SU-DHL-6 (cell line): Measurements from ENCODE around the gene DGUOK.

Experiments used
- H2AFZ ChIP-seq: fragments of 200-600 bp; sonication (generic); 2 replicates; pipeline ENCODE4 v1.6.1; 2014; ENCODE audit warnings: low read depth, mild to moderate bottlenecking, moderate library complexity, mixed read lengths, antibody characterized with exemption, low read length; ENCODE audit not compliant: severe bottlenecking
- H3F3A ChIP-seq: fragments of 200-600 bp; shearing (Covaris generic); 2 replicates; pipeline ENCODE4 v1.6.0; 2016; ENCODE audit warnings: antibody characterized with exemption, mild to moderate bottlenecking; ENCODE audit not compliant: insufficient read depth
- H3K27ac ChIP-seq: fragments of 200-600 bp; sonication (generic); 2 replicates; pipeline ENCODE4 v1.5.1; 2016; ENCODE audit warnings: low read depth, mild to moderate bottlenecking, low read length, moderate library complexity, mixed read lengths
- H3K27me3 ChIP-seq: fragments of 200-600 bp; sonication (generic), shearing (Covaris generic); 2 replicates; pipeline ENCODE4 v1.6.0; 2014; ENCODE audit warnings: mild to moderate bottlenecking, low read length
- H3K36me3 ChIP-seq: fragments of 200-600 bp; sonication (generic); 2 replicates; pipeline ENCODE4 v1.6.1; 2014; ENCODE audit warnings: mild to moderate bottlenecking, low read length, mixed read lengths
- H3K4me2 ChIP-seq: fragments of 300-600, 200-600 bp; shearing (Covaris generic), sonication (generic); 2 replicates; pipeline ENCODE4 v1.6.0; 2014; ENCODE audit warnings: low read length, low read depth, mild to moderate bottlenecking; ENCODE audit not compliant: poor library complexity, severe bottlenecking
- H3K4me3 ChIP-seq: fragments of 200-600 bp; sonication (generic); 2 replicates; pipeline ENCODE4 v1.5.1; 2014; ENCODE audit warnings: antibody characterized with exemption, low read length, mild to moderate bottlenecking, mixed read lengths; ENCODE audit not compliant: insufficient read depth, poor library complexity, severe bottlenecking
- H3K79me2 ChIP-seq: fragments of 200-600 bp; sonication (generic); 2 replicates; pipeline ENCODE4 v1.6.1; 2014; ENCODE audit warnings: mild to moderate bottlenecking, low read length, moderate library complexity; ENCODE audit not compliant: insufficient read depth
- H3K9ac ChIP-seq: fragments of 200-600 bp; sonication (generic); 2 replicates; pipeline ENCODE4 v1.7.0; 2014; ENCODE audit warnings: mild to moderate bottlenecking, low read length
- H3K9me2 ChIP-seq: fragments of 200-600 bp; sonication (generic); replicated peaks from 2 replicates; pipeline ENCODE4 v1.6.1; 2014; ENCODE audit warnings: low read length; ENCODE audit not compliant: insufficient read depth
- H3K9me3 ChIP-seq: fragments of 200-600 bp; sonication (generic); 2 replicates; pipeline ENCODE4 v1.6.1; 2014; ENCODE audit warnings: low read length, mixed read lengths; ENCODE audit not compliant: insufficient read depth
- H4K20me1 ChIP-seq: fragments of 200-600 bp; sonication (generic); 2 replicates; pipeline ENCODE4 v1.6.1; 2014; ENCODE audit warnings: low read depth, mild to moderate bottlenecking, antibody characterized with exemption, low read length, moderate library complexity, mixed read lengths
- EZH2phosphoT487 ChIP-seq: fragments of 200-600 bp; sonication (generic), shearing (Covaris generic); conservative IDR thresholded peaks from 2 replicates; pipeline ENCODE4 v1.6.1; 2018; ENCODE audit warnings: mild to moderate bottlenecking, antibody characterized with exemption, low read length, moderate library complexity, mixed read lengths
- TF ChIP-seq, protein P1 (sequence below): fragments of 200-600 bp; sonication (generic); IDR thresholded peaks from one replicate; pipeline ENCODE4 v1.5.1; 2017; ENCODE audit warnings: antibody characterized with exemption, mild to moderate bottlenecking, low read length, moderate library complexity; ENCODE audit not compliant: insufficient read depth, poor library complexity, severe bottlenecking

Gene DGUOK

DNA sequence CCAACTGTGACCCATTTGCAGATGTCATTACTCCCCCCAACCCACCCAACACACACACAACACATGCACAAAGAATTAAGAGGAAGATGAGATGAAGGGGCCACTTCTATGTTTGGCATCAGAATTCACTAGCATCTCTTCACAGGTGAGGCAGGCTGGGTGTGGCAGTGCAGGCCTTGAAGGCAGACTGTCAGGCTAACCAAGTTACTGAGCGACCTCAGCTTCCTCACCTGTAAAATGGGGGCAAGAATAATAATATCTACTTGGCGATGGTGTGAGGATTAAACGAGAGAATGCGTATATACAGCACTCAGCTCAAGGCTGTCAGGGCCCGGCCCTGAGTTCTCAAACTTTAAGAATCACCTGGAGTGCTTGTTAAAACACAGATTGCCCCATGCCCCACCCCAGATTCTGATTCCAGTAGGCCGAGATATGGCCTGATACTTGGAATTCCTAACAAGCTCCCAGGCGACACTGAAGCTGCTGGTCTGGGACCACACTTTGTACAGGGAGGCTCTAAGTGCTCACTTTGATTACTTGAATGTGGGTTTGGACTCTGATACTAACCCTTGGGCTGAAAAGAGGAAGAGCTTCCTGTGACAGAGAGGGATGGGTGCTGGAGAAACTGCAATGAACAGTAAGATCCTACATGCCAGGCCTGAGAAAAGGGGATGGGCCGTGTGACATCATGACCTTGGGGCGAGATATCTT, 32.8 kb upstream of the DGUOK start:
- Histone ChIP-seq H3K4me2 (no peak overlapping the region), H3K36me3 (no peaks in the 10 kb centered on the region), H3K9ac (no peak overlapping the region), H3K9me3 (no peaks in the 10 kb centered on the region), H3K27ac (no peak overlapping the region), H3K79me2 (no peaks in the 10 kb centered on the region), H3K4me3 (no peak overlapping the region), H2AFZ (no peak overlapping the region), H3K9me2 (no peaks in the 10 kb centered on the region), H3F3A (no peaks in the 10 kb centered on the region), H4K20me1 (no peaks in the 10 kb centered on the region), H3K27me3 (no peaks in the 10 kb centered on the region)
- no peak for TF ChIP-seq EZH2phosphoT487
- TF ChIP-seq, protein P1, sequence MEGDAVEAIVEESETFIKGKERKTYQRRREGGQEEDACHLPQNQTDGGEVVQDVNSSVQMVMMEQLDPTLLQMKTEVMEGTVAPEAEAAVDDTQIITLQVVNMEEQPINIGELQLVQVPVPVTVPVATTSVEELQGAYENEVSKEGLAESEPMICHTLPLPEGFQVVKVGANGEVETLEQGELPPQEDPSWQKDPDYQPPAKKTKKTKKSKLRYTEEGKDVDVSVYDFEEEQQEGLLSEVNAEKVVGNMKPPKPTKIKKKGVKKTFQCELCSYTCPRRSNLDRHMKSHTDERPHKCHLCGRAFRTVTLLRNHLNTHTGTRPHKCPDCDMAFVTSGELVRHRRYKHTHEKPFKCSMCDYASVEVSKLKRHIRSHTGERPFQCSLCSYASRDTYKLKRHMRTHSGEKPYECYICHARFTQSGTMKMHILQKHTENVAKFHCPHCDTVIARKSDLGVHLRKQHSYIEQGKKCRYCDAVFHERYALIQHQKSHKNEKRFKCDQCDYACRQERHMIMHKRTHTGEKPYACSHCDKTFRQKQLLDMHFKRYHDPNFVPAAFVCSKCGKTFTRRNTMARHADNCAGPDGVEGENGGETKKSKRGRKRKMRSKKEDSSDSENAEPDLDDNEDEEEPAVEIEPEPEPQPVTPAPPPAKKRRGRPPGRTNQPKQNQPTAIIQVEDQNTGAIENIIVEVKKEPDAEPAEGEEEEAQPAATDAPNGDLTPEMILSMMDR, result no peak

DNA sequence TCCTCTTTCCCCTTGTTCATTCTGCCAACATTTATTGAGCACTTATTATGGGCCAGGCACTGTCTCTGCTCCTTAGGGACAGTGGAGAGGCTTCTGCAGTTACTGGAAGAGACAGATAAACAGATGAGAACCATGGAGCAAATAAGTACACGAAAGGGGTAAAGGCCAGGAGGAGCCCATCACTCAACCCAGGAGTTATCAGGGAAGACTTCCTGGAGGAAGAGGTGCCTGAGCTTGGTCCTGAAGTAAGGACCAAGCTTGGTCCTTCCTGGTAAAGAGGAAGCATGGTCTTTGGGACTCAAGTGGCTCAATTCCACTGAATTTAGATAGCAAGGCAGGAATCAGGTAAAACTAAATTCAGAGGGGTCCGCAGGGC, 32.2 kb upstream of the DGUOK start:
- Histone ChIP-seq H3K4me3 (no peak overlapping the region), H3K79me2 (no peaks in the 10 kb centered on the region), H2AFZ (no peak overlapping the region), H3K27ac (no peak overlapping the region), H4K20me1 (no peaks in the 10 kb centered on the region), H3F3A (no peaks in the 10 kb centered on the region), H3K36me3 (no peaks in the 10 kb centered on the region), H3K9me3 (no peaks in the 10 kb centered on the region), H3K27me3 (no peaks in the 10 kb centered on the region), H3K4me2 (no peak overlapping the region), H3K9ac (no peak overlapping the region), H3K9me2 (no peaks in the 10 kb centered on the region)
- no peak for TF ChIP-seq EZH2phosphoT487
- TF ChIP-seq, protein P1, result no peak

DNA sequence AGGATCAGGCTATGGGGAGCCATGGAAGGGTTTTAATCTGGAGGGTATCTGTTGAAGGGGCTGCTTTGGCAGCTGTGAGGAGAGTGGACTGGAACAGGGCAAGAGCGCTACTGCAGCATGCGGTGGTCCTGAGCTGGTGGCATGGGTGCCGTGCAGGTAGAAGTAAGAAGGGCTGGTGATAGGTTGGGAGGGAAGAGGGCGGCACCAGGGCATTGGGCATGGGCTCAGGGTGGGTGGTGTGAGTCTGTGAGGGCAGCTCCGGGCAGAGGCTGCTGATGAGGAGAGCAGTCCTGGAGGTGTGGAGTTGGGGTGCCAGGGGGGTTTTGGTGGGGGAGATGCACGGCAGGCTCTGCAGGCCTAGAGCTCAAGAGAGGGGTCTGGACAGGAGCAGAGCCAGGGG, 31.8 kb upstream of the DGUOK start:
- no peak overlapping the region for H3K4me3 ChIP-seq
- TF ChIP-seq EZH2phosphoT487, result no peak
- TF ChIP-seq, protein P1, result no peak

More for the DNA sequence above, 31.8 kb upstream of the DGUOK start:
- H4K20me1 ChIP-seq, result no peaks in the 10 kb centered on the region
- no peak overlapping the region for H3K27ac ChIP-seq
- H3K9me2 ChIP-seq, result no peaks in the 10 kb centered on the region
- H3K79me2 ChIP-seq, result no peaks in the 10 kb centered on the region
- H3K27me3 ChIP-seq, result no peaks in the 10 kb centered on the region
- no peaks in the 10 kb centered on the region for H3K9me3 ChIP-seq
- H2AFZ ChIP-seq, result no peak overlapping the region
- no peak overlapping the region for H3K9ac ChIP-seq
- no peaks in the 10 kb centered on the region for H3F3A ChIP-seq
- no peak overlapping the region for H3K4me2 ChIP-seq
- no peaks in the 10 kb centered on the region for H3K36me3 ChIP-seq
